Measurements from ENCODE around the gene IL9.

- TF ChIP-seq CTCF (IDR thresholded peaks at IDR 0.05): no peak
- TF ChIP-seq POLR2A (IDR thresholded peaks at IDR 0.05): no peak
Observed at GRCh38 chr5:135913713-135914626, 18.3 kb upstream of the IL9 start.

Measured in body of pancreas (tissue), 4 donors.